Activated CD4-positive, alpha-beta T cell treated with anti-CD3 and anti-CD28 coated beads, Interleukin-2, amount 10 ng/mL, durations not matched to agents 24 days and 14 days (primary cell): ENCODE results near the gene PGAP6. TPM values are rescaled to one million over a fixed set of nuclear protein-coding genes. Genes with fewer than 3 reads are reported as not detected.
"Not testable (repeated sequence)": the region's sequence is repeated elsewhere in the genome, so short reads cannot be mapped to it uniquely, and the experiment has no call there.

Source experiments
- DNase-seq: peaks from one replicate; pipeline ENCODE4 v3.0.0; 2022
- H3K27ac Mint-ChIP-seq: one replicate; pipeline ENCODE4 v1.8.0; 2022; ENCODE audit warnings: mild to moderate bottlenecking, mixed read lengths
- H3K27me3 Mint-ChIP-seq: one replicate; pipeline ENCODE4 v1.8.0; 2022; ENCODE audit warnings: mixed read lengths
- H3K36me3 Mint-ChIP-seq: one replicate; pipeline ENCODE4 v1.8.0; 2022; ENCODE audit warnings: low read depth, mild to moderate bottlenecking, mixed read lengths
- H3K4me1 Mint-ChIP-seq: one replicate; pipeline ENCODE4 v1.8.0; 2021; ENCODE audit warnings: mixed read lengths
- H3K4me3 Mint-ChIP-seq: one replicate; pipeline ENCODE4 v1.8.0; 2022; ENCODE audit warnings: mild to moderate bottlenecking, moderate library complexity, mixed read lengths
- H3K9me3 Mint-ChIP-seq: one replicate; pipeline ENCODE4 v1.8.0; 2021; ENCODE audit warnings: mixed read lengths
- intact Hi-C: fragments of 100-400 bp; cut with micrococcal nuclease; formaldehyde crosslinking; loops from one replicate; pipeline ENCODE4 v1.15.1; 2023
- total RNA-seq: library from RNA; stranded (reverse); gene quantifications from 2 replicates; pipeline ENCODE4 v1.2.3, GENCODE V29; 2022

The PGAP6 gene
- total RNA-seq, 1 donor from 2014 or later, result 37.8 TPM

DNA sequence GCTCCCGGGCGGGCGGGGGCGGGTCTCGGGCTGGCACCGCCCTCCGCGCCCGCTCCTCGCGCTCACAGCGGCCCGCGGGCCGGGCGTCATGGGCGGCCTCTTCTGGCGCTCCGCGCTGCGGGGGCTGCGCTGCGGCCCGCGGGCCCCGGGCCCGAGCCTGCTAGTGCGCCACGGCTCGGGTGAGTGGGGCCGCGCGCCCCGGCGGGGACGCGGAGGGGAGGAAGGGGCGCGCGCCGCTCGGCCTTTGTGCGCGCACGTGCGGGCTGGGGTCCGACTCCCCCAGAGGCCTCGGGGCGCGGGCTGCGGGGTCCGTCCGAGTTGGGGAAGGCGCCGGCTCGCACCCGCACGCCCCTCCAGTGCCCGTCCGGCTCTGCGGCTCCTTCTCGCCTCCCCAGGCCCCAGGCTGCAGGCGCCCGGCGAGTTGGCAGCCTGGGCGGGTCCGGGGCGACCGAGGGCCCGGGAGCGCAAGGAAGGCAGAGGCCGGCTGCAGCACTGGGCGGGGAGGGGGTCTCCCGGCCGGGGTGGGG, 15.4 kb upstream of the PGAP6 start, which contains the start of gene NME4:
TSS of gene NME4 (plus strand) at position 65 of the 527 bp plus-strand sequence. CDS start at position 89, 24 bp downstream.
- peaks cover 16% of the 10 kb centered on the region for H3K4me1 Mint-ChIP-seq
- peaks cover under 1% of the 10 kb centered on the region for H3K9me3 Mint-ChIP-seq
- H3K4me3 Mint-ChIP-seq, result peak within 1 kb of the TSS; percentile 81
- H3K36me3 Mint-ChIP-seq, result no peaks in the 10 kb centered on the region
- intact Hi-C loops, result no loop called here
- peaks cover 9% of the 10 kb centered on the region for H3K27me3 Mint-ChIP-seq
- peak; percentile 80 for DNase-seq
- H3K27ac Mint-ChIP-seq, result peak within 1 kb of the TSS; percentile 84

DNA sequence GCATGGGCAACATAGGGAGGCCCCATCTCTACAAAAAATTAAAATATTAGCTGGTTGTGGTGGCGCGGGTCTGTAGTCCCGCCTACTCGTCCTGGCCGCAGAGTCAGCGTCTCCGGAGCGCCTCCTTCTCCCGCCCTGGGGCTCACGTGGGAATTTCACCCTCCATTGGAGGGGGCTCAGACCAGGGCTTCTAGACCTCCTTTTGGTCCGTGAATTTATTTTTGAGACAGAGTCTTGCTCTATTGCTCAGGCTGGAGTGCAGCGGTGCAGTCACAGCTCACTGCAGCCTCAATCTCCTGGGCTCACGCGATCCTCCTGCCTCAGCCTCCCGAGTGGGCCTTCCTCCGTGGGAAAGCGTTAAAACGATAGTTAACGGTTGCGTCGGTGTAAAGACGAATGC, 14.8 kb upstream of the PGAP6 start:
- Mint-ChIP-seq H3K4me3 (peak overlapping the region; percentile 81), H3K4me1 (peaks cover 21% of the 10 kb centered on the region), H3K9me3 (peaks cover 5% of the 10 kb centered on the region), H3K27me3 (peaks cover 9% of the 10 kb centered on the region), H3K36me3 (no peaks in the 10 kb centered on the region), H3K27ac (peak overlapping the region; percentile 84)
- intact Hi-C loops, result no loop called here
- peak; percentile 62 for DNase-seq

DNA sequence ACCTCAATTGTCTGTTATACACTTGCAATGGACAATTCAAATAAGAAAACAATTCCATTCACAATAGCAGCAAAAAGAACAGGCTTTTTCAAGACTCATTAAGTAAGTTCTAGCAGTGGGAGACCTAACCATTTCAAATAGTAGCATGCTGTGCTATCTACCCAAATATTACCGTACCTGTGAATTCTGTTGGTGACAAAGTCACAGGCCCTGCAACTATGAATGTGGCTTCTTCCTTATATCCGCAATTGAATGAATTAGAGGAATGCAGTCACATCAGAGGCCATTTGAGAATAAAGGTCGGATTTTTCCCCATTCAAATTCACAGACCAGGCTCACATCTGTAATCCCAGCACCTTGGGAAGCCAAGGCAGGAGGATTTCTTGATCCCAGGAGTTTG, 14.4 kb upstream of the PGAP6 start:
- H3K27ac Mint-ChIP-seq, result no peak overlapping the region
- no peak for DNase-seq
- H3K4me3 Mint-ChIP-seq, result peak overlapping the region; percentile 81
- H3K9me3 Mint-ChIP-seq, result peaks cover 5% of the 10 kb centered on the region
- H3K4me1 Mint-ChIP-seq, result peaks cover 21% of the 10 kb centered on the region
- H3K36me3 Mint-ChIP-seq, result no peaks in the 10 kb centered on the region
- intact Hi-C loops, result no loop called here
- H3K27me3 Mint-ChIP-seq, result peaks cover 9% of the 10 kb centered on the region

DNA sequence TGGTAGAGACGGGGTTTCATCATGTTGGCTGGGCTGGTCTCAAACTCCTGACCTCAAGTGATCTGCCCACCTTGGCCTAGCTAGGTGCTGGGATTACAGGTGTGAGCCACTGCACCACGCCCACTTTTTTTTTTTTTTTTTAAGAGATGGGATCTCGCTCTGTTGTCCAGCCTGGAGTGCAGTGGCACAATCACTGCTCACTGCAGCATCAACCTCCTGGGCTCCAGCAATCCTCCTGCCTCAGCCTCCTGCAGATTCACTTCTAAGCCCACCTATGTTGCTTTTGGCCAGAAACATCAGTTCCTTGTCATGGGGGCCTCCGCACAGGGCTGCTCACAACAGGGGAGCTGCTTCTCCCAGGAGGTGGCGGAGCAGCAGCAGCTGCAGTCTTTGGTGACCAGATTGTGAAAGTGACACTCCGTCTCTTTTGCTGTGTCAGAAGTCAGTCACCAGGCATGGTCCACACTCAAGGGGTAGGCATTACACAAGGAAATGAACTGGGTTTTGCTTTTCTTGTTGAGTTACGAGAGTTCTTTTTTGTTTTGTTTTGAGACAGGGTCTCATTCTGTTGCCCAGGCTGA, 10.8 kb upstream of the PGAP6 start:
- intact Hi-C loops, result no loop called here
- Mint-ChIP-seq H3K4me1 (peaks cover 11% of the 10 kb centered on the region), H3K9me3 (peaks cover 5% of the 10 kb centered on the region), H3K4me3 (no peak overlapping the region), H3K27me3 (peaks cover 10% of the 10 kb centered on the region), H3K36me3 (no peaks in the 10 kb centered on the region), H3K27ac (no peak overlapping the region)
- DNase-seq, result no peak

DNA sequence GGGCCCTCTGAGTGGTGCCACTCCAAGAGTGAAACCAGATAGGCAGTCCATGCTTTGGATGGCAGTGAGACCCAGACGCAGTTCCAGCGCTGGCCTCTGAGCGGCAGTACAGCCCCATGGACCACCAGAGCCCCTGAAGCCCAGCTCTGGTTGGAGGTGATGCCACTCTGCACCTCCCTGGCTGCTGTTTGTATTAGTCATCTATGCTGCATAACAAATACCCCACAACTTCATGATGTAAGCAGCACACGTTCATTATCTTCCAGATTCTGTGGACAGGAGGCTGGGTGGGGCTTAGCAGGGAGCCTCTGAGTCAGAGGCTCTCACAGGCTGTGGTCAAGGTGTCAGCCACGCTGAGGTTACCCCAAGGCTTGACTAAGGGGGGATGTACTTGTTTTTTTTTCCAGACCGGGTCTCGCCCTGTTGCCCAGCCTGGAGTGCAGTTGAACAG, 10.1 kb upstream of the PGAP6 start:
- H3K4me3 Mint-ChIP-seq, result no peak overlapping the region
- intact Hi-C loops, result no loop called here
- H3K27me3 Mint-ChIP-seq, result peaks cover 10% of the 10 kb centered on the region
- H3K27ac Mint-ChIP-seq, result peak overlapping the region; percentile 39
- peaks cover 11% of the 10 kb centered on the region for H3K4me1 Mint-ChIP-seq
- DNase-seq, result peak; percentile 90
- H3K9me3 Mint-ChIP-seq, result peaks cover 5% of the 10 kb centered on the region
- H3K36me3 Mint-ChIP-seq, result no peaks in the 10 kb centered on the region

DNA sequence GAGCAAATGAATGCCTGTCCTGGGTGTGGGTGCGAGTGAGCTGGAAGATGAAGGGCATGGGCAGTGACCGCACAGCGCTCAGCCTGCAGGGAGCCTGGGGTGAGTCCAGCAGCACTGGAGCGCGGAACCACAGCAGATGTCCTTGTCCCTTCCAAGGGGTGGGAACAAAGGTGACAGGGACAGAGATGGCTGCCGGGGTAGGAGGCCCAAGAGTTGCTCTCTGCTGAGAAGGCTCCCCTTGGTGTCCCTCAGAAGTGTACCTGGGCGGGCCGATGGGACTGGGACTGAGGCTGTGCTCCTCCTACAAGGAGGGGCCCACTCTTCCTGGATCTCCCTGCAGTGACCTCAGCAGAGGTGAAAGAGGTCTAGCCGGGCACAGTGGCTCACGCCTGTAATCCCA, 7.6 kb upstream of the PGAP6 start:
- intact Hi-C loops, result no loop called here
- H3K27ac Mint-ChIP-seq, result no peak overlapping the region
- DNase-seq, result no peak
- H3K9me3 Mint-ChIP-seq, result peaks cover 5% of the 10 kb centered on the region
- no peak overlapping the region for H3K4me3 Mint-ChIP-seq
- peaks cover 8% of the 10 kb centered on the region for H3K4me1 Mint-ChIP-seq
- H3K27me3 Mint-ChIP-seq, result peaks cover 2% of the 10 kb centered on the region
- no peaks in the 10 kb centered on the region for H3K36me3 Mint-ChIP-seq

DNA sequence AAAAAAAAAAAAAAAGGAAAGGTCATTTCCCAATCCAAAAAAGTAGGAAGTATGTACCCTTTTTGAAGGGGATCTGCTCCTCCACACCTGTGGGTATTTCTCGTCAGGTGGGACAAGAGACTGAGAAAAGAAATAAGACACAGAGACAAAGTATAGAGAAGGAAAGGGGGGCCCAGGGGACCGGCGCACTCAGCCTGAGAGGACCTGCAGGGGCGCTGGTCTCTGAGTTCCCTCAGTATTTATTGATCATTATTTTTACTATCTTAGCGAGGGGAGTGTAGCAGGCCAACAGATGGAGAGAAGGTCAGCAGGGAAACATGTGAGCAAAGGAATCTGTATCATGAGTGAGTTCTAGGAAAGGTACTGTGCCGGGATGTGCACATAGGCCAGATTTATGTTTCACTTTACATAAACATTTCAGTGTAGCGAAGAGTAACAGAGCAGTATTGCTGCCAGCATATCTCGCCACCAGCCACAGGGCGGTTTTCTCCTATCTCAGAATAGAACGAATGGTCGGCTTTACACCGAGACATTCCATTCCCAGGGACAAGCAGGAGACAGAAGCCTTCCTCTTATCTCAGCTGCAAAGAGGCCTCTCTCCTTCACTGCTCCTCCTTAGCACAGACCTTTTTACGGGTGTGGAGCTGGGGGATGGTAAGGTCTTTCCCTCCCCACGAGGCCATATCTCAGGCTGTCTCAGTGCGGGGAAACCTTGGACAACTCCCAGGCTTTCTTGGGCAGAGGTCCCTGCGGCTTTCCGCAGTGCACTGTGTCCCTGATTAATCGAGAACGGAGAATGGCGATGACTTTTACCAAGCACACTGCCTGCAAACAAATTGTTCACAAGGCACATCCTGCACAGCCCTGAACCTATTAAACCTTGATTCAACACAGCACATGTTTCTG, 6.2 kb upstream of the PGAP6 start:
- H3K27me3 Mint-ChIP-seq, H3K4me3 Mint-ChIP-seq, H3K27ac Mint-ChIP-seq, H3K36me3 Mint-ChIP-seq, DNase-seq, intact Hi-C loops, H3K9me3 Mint-ChIP-seq: not testable (repeated sequence)
- peaks cover 14% of the 10 kb centered on the region for H3K4me1 Mint-ChIP-seq

DNA sequence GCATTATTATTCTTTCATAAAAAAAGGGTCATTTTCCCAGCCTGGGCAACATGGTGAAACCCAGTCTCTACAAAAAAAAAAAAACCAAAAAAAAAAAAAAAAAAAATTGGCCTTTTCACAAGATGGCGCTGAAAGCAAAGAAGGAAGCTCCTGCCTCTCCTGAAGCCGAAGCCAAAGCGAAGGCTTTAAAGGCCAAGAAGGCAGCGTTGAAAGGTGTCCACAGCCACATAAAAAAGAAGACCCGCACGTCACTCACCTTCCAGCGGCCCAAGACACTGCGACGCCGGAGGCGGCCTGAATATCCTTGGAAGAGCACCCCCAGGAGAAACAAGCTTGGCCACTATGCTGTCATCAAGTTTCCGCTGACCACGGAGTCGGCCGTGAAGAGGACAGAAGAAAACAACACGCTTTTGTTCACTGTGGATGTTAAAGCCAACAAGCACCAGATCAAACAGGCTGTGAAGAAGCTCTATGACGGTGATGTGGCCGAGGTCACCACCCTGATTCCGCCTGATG, 4.9 kb upstream of the PGAP6 start:
- H3K36me3 Mint-ChIP-seq, result no peaks in the 10 kb centered on the region
- DNase-seq, result peak; percentile 55
- H3K27me3 Mint-ChIP-seq, result peaks cover 5% of the 10 kb centered on the region
- no peak overlapping the region for H3K27ac Mint-ChIP-seq
- no peak overlapping the region for H3K4me3 Mint-ChIP-seq
- no peaks in the 10 kb centered on the region for H3K9me3 Mint-ChIP-seq
- H3K4me1 Mint-ChIP-seq, result peaks cover 10% of the 10 kb centered on the region
- intact Hi-C loops, result no loop called here

DNA sequence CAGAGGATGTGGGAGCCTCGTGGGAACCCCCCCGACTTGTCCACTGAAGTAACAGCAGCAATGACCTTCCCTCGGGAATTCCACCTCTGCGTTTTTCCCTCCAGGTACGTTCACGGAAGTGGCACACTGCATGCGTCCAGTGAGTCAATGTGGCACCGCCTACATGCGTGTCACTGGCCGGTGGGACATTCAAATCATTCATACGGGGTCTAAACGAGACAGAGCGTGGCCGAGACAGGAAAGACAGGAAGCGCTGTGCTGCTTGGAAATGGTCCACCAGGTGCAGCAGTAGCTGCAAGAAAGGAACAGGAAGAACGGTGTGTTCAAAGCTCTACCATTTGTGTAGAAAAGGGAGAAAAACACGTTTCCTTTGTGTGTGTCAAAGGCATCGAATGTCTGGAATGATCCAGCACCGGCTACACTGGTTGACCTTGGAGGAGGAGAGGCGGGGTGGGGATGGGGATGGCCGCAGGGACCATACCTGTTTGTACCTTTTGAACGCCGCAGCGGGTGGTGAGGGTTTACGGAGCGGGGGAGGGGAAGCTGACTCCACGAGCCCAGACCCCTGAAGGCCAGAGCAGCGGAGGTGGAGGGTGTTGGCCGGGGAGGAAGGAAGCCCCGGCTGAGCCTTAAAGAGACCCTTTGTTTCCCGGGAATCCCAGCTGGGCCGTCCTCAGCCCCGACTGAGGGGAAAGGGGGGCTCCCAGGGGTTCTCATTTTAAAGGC, 1.7 kb upstream of the PGAP6 start:
- Mint-ChIP-seq H3K4me3 (peak overlapping the region; percentile 84), H3K27ac (peak overlapping the region; percentile 1), H3K4me1 (peaks cover 12% of the 10 kb centered on the region), H3K9me3 (no peaks in the 10 kb centered on the region), H3K27me3 (peaks cover 5% of the 10 kb centered on the region), H3K36me3 (no peaks in the 10 kb centered on the region)
- DNase-seq, result peak; percentile 75
- intact Hi-C loops, result loop anchor here (2.0 kb wide), 1 partner anchor 17 kb away; the partner anchor contains the start of gene DECR2

DNA sequence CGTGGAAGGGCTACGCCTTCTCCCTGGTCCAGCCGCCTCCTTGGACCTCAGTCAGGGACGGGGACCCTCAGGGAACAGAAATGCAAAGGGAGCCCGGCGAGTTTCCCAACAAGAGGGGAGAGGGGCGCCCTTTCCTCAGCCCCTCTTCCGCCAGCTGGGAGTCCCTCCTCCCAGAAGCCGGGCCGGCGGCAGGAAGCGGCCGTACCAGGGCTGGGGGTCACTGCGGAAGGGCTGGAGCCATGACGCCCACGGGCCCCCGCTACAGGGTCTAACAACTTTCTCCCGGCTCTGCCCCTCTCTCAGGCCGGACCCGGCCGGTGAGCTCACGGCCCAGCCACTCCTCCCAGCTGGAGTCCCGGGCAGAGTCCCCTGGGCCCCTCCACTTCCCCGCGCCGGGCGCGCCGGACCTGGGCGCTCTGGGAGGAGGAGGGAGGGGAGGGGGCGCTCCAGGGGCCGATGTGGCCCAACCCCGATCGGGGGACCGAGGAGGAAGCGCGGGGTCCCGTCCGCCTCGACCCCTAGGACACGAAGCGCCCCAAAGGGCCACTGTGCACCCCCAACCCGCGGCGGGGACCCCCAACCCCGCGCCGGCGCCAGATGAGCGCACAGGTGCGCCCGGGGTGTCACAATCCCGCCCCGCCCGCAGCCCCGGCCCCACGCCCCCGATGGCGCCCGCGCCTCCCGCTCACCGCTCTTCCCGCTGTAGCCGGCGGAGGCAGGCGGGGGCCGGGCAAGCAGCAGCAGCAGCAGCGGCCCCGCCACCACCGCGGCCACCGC, 578 bp downstream of the PGAP6 start:
- peaks cover 4% of the 10 kb centered on the region for H3K27me3 Mint-ChIP-seq
- intact Hi-C loops, result no loop called here
- no peaks in the 10 kb centered on the region for H3K9me3 Mint-ChIP-seq
- H3K27ac Mint-ChIP-seq, result no peak overlapping the region
- H3K36me3 Mint-ChIP-seq, result no peaks in the 10 kb centered on the region
- H3K4me3 Mint-ChIP-seq, result peak overlapping the region; percentile 75
- peak; percentile 74 for DNase-seq
- peaks cover 12% of the 10 kb centered on the region for H3K4me1 Mint-ChIP-seq

DNA sequence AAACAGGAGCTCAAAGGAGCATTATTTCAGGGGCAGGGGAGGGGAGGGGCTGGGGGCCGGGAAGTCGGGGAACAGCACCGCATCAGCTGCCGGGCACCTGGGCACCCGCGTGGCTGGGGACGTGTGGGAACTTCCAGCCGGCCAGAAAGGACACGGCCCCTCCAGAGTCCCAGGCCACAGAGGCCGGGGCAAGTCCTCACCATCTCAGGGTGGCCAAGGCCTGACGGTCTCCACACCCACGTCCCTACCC, 1.1 kb downstream of the PGAP6 start:
- H3K36me3 Mint-ChIP-seq, result no peaks in the 10 kb centered on the region
- peak overlapping the region; percentile 75 for H3K4me3 Mint-ChIP-seq
- H3K27ac Mint-ChIP-seq, result no peak overlapping the region
- DNase-seq, result no peak
- H3K9me3 Mint-ChIP-seq, result no peaks in the 10 kb centered on the region
- peaks cover 4% of the 10 kb centered on the region for H3K27me3 Mint-ChIP-seq
- intact Hi-C loops, result no loop called here
- H3K4me1 Mint-ChIP-seq, result peaks cover 12% of the 10 kb centered on the region

DNA sequence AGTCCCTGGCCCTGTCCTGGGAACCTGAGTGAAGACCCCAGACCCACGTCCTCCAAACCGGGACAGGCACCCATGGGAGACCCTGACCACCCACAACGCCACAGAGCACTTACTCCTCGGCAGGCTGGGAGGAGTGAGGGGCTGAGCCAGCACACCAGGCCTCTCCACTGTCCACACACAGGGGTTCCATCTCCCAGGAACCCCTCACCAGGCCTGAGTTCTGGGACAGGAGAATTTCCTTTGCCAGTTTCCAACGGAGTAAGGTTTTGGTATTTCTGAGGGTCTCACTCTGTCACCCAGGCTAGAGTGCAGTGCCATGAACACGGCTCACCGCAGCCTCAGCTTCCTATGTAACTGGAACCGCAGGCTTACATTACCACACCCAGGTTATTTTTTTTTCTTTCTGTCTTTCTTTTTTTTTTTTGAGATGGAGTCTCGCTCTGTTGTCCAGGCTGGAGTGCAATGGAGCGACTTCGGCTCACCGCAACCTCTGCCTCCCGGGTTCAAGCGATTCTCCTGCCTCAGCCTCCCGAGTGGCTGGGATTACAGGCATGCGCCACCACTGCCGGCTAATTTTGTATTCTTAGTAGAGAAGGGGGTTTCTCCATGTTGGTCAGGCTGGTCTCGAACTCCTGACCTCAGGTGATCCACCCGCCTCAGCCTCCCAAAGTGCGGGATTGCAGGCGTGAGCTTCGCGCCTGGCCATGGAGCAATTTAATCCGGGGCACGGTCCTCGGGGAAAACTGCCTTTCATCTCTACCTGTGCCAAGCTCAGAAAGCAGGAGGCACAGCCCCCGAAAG, 1.6 kb downstream of the PGAP6 start:
- Mint-ChIP-seq H3K27me3 (peaks cover 4% of the 10 kb centered on the region), H3K9me3 (no peaks in the 10 kb centered on the region), H3K27ac (peak overlapping the region; percentile 51), H3K4me1 (peaks cover 12% of the 10 kb centered on the region), H3K4me3 (peak overlapping the region; percentile 75), H3K36me3 (no peaks in the 10 kb centered on the region)
- DNase-seq, result no peak
- intact Hi-C loops, result no loop called here
